Retinal pigment epithelial cell (primary cell): ENCODE measurements around the gene EOLA1.
"Not testable (repeated sequence)": the region's sequence is repeated elsewhere in the genome, so short reads cannot be mapped to it uniquely, and the experiment has no call there.

ENCODE experiments used
- DNase-seq: peaks from one replicate; pipeline ENCODE4 v3.0.0-alpha.2; 2010; ENCODE audit warnings: low read depth
- H3K4me3 ChIP-seq: 2 replicates; pipeline ENCODE4 v1.5.1; 2011; ENCODE audit warnings: mild to moderate bottlenecking, low read length, control low read depth, moderate library complexity
- CTCF ChIP-seq: conservative IDR thresholded peaks from 2 replicates; pipeline ENCODE4 v1.5.1; 2011; ENCODE audit warnings: low read depth, low read length, control low read depth, inconsistent platforms

Gene EOLA1

GRCh38 chrX:149527705-149528104 lies 13.1 kb upstream of the EOLA1 start:
- TF ChIP-seq CTCF: peak; percentile 68
- no peak overlapping the region for H3K4me3 ChIP-seq
- no peak for DNase-seq

- no peak for TF ChIP-seq CTCF
- no peak for DNase-seq
- H3K4me3 ChIP-seq: no peak overlapping the region
Observed at GRCh38 chrX:149528381-149528780, 12.4 kb upstream of the EOLA1 start.

- no peak for DNase-seq
- no peak overlapping the region for H3K4me3 ChIP-seq
- no peak for TF ChIP-seq CTCF
Observed at GRCh38 chrX:149531599-149531998, 9.2 kb upstream of the EOLA1 start.

- not testable (repeated sequence) for DNase-seq, H3K4me3 ChIP-seq
Observed at GRCh38 chrX:149532868-149533267, 7.9 kb upstream of the EOLA1 start.

- not testable (repeated sequence) for H3K4me3 ChIP-seq, DNase-seq
Observed at GRCh38 chrX:149533999-149534398, 6.8 kb upstream of the EOLA1 start.

GRCh38 chrX:149534926-149535602 lies 5.7 kb upstream of the EOLA1 start:
- not testable (repeated sequence) for DNase-seq, H3K4me3 ChIP-seq

GRCh38 chrX:149537474-149537873 lies 3.3 kb upstream of the EOLA1 start:
- DNase-seq, H3K4me3 ChIP-seq: not testable (repeated sequence)

GRCh38 chrX:149539283-149540130 lies 1.3 kb upstream of the EOLA1 start:
- peak; percentile 66 for DNase-seq
- no peak for TF ChIP-seq CTCF
- peak overlapping the region; percentile 55 for H3K4me3 ChIP-seq

GRCh38 chrX:149540131-149540620 lies 636 bp upstream of the EOLA1 start:
- TF ChIP-seq CTCF: no peak
- DNase-seq: no peak
- peak overlapping the region; percentile 75 for H3K4me3 ChIP-seq
